DMS 273 treated with DMSO at 0.1 percent for 48 hours (cell line): ENCODE data around the gene KIF3C.
"Not testable (repeated sequence)": the region's sequence is repeated elsewhere in the genome, so short reads cannot be mapped to it uniquely, and the experiment has no call there.

Source experiments
- DNase-seq: peaks from one replicate; lab custom pipeline; 2025; lab: John Stamatoyannopoulos, UW

KIF3C gene

GRCh38 chr2:25960396-25960795 is 21.9 kb downstream of the KIF3C start:
- no peak for DNase-seq

DNA sequence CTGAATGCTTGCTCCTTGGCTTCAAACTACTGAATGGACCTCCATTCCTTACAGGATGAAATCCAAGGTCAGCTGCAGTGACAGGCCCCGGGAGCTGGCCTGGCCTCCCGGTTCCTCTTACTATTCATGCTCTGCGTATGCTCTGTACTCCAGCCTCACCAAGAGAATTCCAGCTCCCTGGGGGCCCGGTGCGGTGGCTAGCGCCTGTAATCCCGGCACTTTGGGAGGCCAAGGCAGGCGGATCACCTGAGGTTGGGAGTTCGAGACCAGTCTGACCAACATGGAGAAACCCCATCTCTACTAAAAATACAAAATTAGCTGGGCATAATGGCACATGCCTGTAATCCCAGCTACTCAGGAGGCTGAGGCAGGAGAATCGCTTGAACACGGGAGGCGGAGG is 23.7 kb downstream of the KIF3C start:
- not testable (repeated sequence) for DNase-seq

DNA sequence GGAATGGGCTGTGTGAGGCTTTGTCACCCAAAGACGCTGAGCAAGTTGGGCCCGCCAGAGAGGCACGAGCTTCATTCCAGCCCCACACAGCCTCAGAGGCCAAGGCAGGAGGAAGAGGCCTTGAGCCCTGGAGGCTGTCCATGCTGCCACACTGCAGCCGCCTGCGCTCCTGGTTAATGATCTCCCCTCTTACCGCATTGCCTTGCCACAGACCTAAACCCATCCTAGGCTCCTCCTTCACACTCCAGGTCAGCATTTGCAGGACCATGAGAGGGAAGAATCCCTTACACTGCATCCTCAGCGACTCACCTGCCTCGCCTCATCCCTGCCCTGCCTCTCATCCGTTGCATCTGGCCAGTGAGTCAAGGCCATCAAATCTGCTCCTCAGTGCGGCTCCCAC is 24.6 kb downstream of the KIF3C start:
- no peak for DNase-seq

GRCh38 chr2:25955869-25956535 is 26.3 kb downstream of the KIF3C start:
- no peak for DNase-seq

GRCh38 chr2:25955036-25955435 is 27.3 kb downstream of the KIF3C start:
- DNase-seq = no peak

GRCh38 chr2:25954199-25954752 is 28.0 kb downstream of the KIF3C start:
- no peak for DNase-seq

- peak; percentile 65 for DNase-seq
Measured at GRCh38 chr2:25951071-25951547, 31.2 kb downstream of the KIF3C start.

DNA sequence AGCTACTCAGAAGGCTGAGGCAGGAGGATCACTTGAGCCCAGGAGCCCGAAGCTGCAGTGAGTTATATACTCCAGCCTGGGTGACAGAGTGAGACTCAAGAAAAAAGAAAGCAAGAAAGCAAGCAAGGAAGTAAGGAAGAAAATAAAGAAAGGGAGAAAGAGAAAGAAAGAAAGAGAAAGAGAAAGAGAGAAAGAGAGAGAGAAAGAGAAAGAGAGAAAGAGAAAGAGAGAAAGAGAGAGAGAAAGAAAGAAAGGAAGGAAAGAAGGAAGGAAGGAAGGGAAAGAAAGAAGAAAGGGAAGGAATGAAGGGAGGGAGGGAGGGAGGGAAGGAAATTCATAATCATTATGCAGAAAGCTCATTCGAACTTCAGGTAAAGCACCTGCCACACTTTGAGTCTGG is 33.9 kb downstream of the KIF3C start:
- no peak for DNase-seq

DNA sequence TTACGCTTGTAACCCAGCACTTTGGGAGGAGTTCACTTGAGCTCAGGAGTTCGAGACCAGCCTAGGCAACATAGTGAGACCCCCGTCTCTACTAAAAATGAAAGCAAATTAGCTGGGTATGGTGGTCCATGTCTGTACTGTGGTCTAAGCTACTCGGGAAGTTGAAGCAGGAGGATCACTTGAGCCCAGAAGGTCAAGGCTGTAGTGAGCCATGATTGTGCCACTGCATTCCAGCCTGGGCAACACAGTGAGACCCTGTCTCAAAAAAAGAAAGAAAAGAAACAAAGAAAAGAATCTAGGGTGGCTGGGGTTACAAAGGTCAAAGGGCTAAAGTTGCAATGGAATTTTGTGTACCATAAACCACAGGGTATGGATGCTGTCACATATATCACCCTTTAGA is 41.3 kb downstream of the KIF3C start:
- no peak for DNase-seq

GRCh38 chr2:25939257-25939668 is 43.0 kb downstream of the KIF3C start:
- no peak for DNase-seq

DNA sequence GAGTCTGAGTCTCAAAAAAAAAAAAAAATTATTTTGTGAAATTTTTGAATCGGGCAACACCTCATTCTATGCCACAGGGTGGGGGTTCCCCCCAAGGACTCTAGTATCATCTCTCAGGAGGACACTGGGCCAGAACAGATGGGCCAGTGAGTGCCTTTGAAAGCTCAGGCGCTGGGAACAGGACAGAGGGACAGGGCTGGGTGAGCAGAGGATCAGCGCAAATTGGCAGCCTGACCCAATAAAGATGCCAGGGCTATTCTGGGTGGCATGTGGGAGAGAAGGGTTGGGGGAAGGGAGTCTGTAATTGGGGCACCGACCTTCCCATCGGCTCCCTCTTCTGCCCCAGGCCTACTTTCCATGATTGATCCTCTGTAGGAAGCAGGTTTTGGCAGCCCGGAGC is 44.0 kb downstream of the KIF3C start:
- no peak for DNase-seq

- DNase-seq = no peak
Measured at GRCh38 chr2:25936889-25937545, 45.3 kb downstream of the KIF3C start.

- no peak for DNase-seq
Measured at GRCh38 chr2:25933622-25934021, 48.7 kb downstream of the KIF3C start.

DNA sequence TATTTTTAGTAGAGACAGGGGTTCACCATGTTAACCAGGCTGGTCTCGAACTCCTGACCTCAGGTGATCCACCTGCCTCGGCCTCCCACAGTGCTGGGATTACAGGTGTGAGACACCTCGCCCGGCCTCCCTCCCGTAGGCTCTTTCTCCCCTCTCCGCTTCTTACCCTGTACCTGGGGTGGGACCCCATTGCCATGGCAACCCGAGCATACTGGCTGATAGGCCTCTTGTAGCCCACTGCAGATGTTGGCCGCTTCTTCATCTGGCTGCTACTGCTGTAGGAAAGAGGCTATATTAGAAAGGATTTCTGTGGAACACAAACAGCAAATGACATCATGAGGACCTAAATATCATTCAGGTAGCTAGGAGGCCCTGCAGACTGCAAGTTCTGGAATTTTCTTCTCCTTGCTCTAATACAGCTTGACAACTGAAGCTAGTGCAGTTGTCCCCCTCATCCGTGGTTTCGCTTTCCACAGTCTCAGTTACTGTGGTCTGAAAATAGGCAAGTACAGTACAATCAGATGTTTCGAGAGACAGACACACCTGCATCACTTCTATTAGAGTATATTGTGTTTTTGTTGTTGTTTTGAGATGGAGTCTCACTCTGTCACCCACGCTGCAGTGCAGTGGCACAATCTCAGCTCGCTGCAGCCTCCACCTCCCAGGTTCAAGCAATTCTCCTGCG is 52.4 kb downstream of the KIF3C start:
- no peak for DNase-seq

DNA sequence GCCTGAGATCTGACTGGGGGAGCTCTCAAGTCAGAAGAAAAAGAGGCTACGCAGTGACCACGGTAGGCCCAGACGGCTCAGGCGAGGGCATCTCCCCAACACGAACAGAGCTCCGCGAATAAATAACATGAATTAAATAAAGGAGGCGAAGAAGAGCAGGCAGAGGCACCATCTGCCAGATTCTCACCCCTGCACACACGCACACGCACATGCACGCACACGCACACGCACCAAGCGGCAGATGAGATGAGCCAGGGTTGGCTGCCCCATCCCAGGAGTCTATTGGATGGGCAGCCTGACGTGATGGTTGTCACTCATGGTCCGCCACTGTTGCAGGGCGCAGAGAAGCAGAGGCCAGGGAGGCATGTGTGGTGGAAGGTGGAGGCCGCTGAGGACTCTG is 53.6 kb downstream of the KIF3C start:
- no peak for DNase-seq

DNA sequence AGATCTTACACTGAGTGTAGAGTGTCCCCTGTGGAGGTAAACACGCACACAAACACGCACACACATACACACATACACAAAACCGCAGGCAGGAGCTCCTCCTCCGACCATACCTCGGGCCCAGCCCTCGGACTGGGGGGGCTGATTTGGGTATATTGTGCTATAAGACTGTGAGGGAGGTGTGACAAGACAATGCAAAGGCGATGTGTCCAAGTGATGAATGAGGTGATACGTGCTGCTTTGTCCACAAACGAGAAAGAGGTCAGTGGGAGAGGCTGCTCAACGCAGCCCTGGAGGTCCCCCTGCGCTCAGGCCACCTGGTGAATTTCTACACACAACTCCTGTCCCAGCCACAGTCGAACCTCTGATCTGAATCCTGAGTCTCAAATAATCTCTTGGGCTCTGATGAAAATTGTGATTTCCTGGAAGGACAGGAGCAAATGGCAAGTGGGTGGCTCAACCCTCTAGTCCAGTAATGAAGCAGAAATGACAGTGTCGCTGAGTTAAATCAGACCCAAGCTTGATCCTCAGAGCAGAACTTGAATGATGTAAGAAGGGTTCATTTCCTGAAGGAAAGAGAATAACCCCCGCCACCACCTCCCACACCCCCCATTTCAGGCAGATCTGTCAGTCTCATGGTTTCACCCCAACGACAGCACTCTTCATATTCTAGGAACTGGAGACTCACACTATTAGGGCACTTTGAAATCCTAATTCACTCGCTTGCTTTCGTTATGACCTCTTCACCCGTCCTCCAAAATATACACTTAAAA is 55.1 kb downstream of the KIF3C start:
- no peak for DNase-seq

- no peak for DNase-seq
Measured at GRCh38 chr2:25922501-25922900, 59.8 kb downstream of the KIF3C start.

- DNase-seq = no peak
Measured at GRCh38 chr2:25920786-25921415, 61.4 kb downstream of the KIF3C start.

- DNase-seq = no peak
Measured at GRCh38 chr2:25920336-25920735, 62.0 kb downstream of the KIF3C start.

DNA sequence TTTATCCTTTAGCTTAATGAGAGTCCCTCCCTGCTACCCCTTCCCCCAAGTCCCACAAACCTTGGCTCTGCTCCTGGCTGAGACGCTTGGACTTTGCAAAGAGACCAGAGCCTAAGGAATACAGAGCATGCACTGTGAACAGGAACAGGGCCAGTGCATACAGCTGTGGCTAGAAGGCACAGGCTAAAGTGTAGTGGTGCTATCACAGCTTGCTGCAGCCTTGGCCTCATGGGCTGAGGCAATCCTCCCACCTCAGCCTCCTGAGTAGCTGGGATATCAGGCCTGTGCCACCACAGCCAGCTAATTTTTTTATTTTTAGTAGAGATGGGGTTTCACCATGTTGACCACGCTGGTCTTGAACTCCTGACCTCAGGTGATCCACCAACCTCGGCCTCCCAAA is 64.5 kb downstream of the KIF3C start:
- no peak for DNase-seq

GRCh38 chr2:25917411-25917810 is 64.9 kb downstream of the KIF3C start:
- not testable (repeated sequence) for DNase-seq
